Activated CD4-positive, alpha-beta T cell treated with anti-CD3 and anti-CD28 coated beads, Interleukin-2, amount 50 U/mL, for 1 hour (primary cell): ENCODE measurements around the gene MAP9.
"Not testable (repeated sequence)": the region's sequence is repeated elsewhere in the genome, so short reads cannot be mapped to it uniquely, and the experiment has no call there.

Experiments
- DNase-seq: peaks from one replicate; pipeline ENCODE4 v3.0.0-alpha.2; 2020

MAP9 gene

GRCh38 chr4:155339999-155340398 lies 36.8 kb downstream of the MAP9 start:
- DNase-seq, result no peak

- DNase-seq, result no peak
Measured at GRCh38 chr4:155339588-155339987, 37.2 kb downstream of the MAP9 start.

GRCh38 chr4:155338196-155338595 lies 38.6 kb downstream of the MAP9 start:
- no peak for DNase-seq

GRCh38 chr4:155336242-155336641 lies 40.5 kb downstream of the MAP9 start:
- no peak for DNase-seq

GRCh38 chr4:155331478-155331877 lies 45.3 kb downstream of the MAP9 start:
- DNase-seq, result no peak

GRCh38 chr4:155322782-155323181 lies 54.0 kb downstream of the MAP9 start:
- no peak for DNase-seq

- no peak for DNase-seq
Measured at GRCh38 chr4:155321006-155321405, 55.8 kb downstream of the MAP9 start.

- DNase-seq, result no peak
Measured at GRCh38 chr4:155319516-155319915, 57.2 kb downstream of the MAP9 start.

- DNase-seq, result not testable (repeated sequence)
Measured at GRCh38 chr4:155312027-155312426, 64.7 kb downstream of the MAP9 start.

- DNase-seq, result no peak
Measured at GRCh38 chr4:155307731-155308277, 69.0 kb downstream of the MAP9 start.

GRCh38 chr4:155305619-155306018 lies 71.1 kb downstream of the MAP9 start:
- DNase-seq, result no peak

- no peak for DNase-seq
Measured at GRCh38 chr4:155304375-155304774, 72.4 kb downstream of the MAP9 start.

- no peak for DNase-seq
Measured at GRCh38 chr4:155299103-155299502, 77.7 kb downstream of the MAP9 start.
